ENCODE data around the gene SULT4A1. TPM values are rescaled to one million over a fixed set of nuclear protein-coding genes. Genes with fewer than 3 reads are reported as not detected.

Gene SULT4A1
- polyA plus RNA-seq, 1 of the 3 experiments (the other 2 are of a cell fraction), result 3.9 TPM

- no peak for TF ChIP-seq REST (IDR thresholded peaks at IDR 0.05; ENCODE audit: low read depth, low read length)
- no peak for TF ChIP-seq TAF1 (IDR thresholded peaks at IDR 0.05; ENCODE audit: borderline replicate concordance, low read depth, low read length)
- TF ChIP-seq TCF12 (IDR thresholded peaks at IDR 0.05), result no peak
- TF ChIP-seq, protein P1, sequence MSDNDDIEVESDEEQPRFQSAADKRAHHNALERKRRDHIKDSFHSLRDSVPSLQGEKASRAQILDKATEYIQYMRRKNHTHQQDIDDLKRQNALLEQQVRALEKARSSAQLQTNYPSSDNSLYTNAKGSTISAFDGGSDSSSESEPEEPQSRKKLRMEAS (IDR thresholded peaks at IDR 0.05; ENCODE audit: low read depth), result no peak
- no peak for TF ChIP-seq USF1 (IDR thresholded peaks at IDR 0.05; ENCODE audit: borderline replicate concordance, low read depth)
- TF ChIP-seq RFX5 (IDR thresholded peaks at IDR 0.05; ENCODE audit: low read length), result no peak
- TF ChIP-seq IRF3 (IDR thresholded peaks at IDR 0.05; ENCODE audit: low read depth, low read length), result no peak
- TF ChIP-seq JUND (IDR thresholded peaks at IDR 0.05), result no peak
These were observed 59.3 kb downstream of the SULT4A1 start (continued) for GRCh38 chr22:43802897-43803495.

GRCh38 chr22:43800970-43801369, 61.3 kb downstream of the SULT4A1 start:
- Histone ChIP-seq H3K4me3 (ENCODE audit: low read depth in 2 of 2, low read length in 1 of 2) (no peak overlapping the region), H3K9me3 (no peaks in the 10 kb centered on the region), H3K36me3 (replicated peaks in 1 of 2; ENCODE audit: control insufficient read depth in 1 of 2, insufficient read depth in 2 of 2, low read length in 1 of 2) (no peaks in the 10 kb centered on the region), H3F3A (replicated peaks; ENCODE audit: insufficient read depth) (no peaks in the 10 kb centered on the region), H2AFZ (ENCODE audit: low read depth) (no peak overlapping the region), H4K20me1 (ENCODE audit: insufficient read depth) (no peaks in the 10 kb centered on the region), H3K27me3 (ENCODE audit: insufficient read depth) (no peaks in the 10 kb centered on the region), H3K4me2 (no peak overlapping the region), H3K27ac (ENCODE audit: low read depth in 2 of 2, low read length in 1 of 2) (no peak overlapping the region), H3K4me1 (ENCODE audit: control insufficient read depth in 1 of 2, insufficient read depth in 2 of 2, low read depth in 1 of 2, low read length in 1 of 2) (no peaks in the 10 kb centered on the region), H3K9me2 (no peaks in the 10 kb centered on the region), H3K9ac (no peak overlapping the region), H3K79me2 (ENCODE audit: insufficient read depth) (no peaks in the 10 kb centered on the region)
- no peak for DNase-seq
- POLR2A ChIA-PET, result no interaction called here
- TF ChIP-seq FOXJ3 (CRISPR knock-in tag; IDR thresholded peaks at IDR 0.05), result no peak
- 100% methylated on average over 1 of the region's 1 CpG for WGBS (ENCODE audit: low lambda C conversion rate)
- CTCF ChIA-PET, result no interaction called here

GRCh38 chr22:43798492-43798891, 63.8 kb downstream of the SULT4A1 start:
- Histone ChIP-seq H3K36me3 (replicated peaks in 1 of 2; ENCODE audit: control insufficient read depth in 1 of 2, insufficient read depth in 2 of 2, low read length in 1 of 2) (no peaks in the 10 kb centered on the region), H3K4me1 (ENCODE audit: control insufficient read depth in 1 of 2, insufficient read depth in 2 of 2, low read depth in 1 of 2, low read length in 1 of 2) (no peaks in the 10 kb centered on the region; a peak in 1 of 4 replicates), H3K4me3 (ENCODE audit: low read depth in 2 of 2, low read length in 1 of 2) (no peak overlapping the region), H3K9me3 (no peaks in the 10 kb centered on the region), H4K20me1 (ENCODE audit: insufficient read depth) (no peaks in the 10 kb centered on the region), H3K9me2 (no peaks in the 10 kb centered on the region), H2AFZ (ENCODE audit: low read depth) (no peak overlapping the region), H3K9ac (no peak overlapping the region), H3K4me2 (no peak overlapping the region), H3K79me2 (ENCODE audit: insufficient read depth) (no peaks in the 10 kb centered on the region), H3K27me3 (ENCODE audit: insufficient read depth) (no peaks in the 10 kb centered on the region), H3K27ac (ENCODE audit: low read depth in 2 of 2, low read length in 1 of 2) (no peak overlapping the region), H3F3A (replicated peaks; ENCODE audit: insufficient read depth) (no peaks in the 10 kb centered on the region)
- no peak for DNase-seq
- ChIA-PET CTCF (no interaction called here), POLR2A (no interaction called here)
- WGBS (ENCODE audit: low lambda C conversion rate), result no CpG with 5 or more reads among the region's 5 CpGs
- TF ChIP-seq YY1 (IDR thresholded peaks at IDR 0.05; ENCODE audit: low read depth) (no peak), PBX3 (IDR thresholded peaks at IDR 0.05) (no peak), JUND (IDR thresholded peaks at IDR 0.05) (no peak), EZH2phosphoT487 (IDR thresholded peaks at IDR 0.05; ENCODE audit: borderline replicate concordance, low read depth) (no peak), RAD21 (IDR thresholded peaks at IDR 0.05; ENCODE audit: low read length) (no peak), RXRA (IDR thresholded peaks at IDR 0.05; ENCODE audit: borderline replicate concordance, low read depth) (no peak), EP300 (IDR thresholded peaks at IDR 0.05; ENCODE audit: borderline replicate concordance in 1 of 2, low read depth in 1 of 2, low read length in 1 of 2) (no peak), RFX5 (IDR thresholded peaks at IDR 0.05; ENCODE audit: low read length) (no peak), IRF3 (IDR thresholded peaks at IDR 0.05; ENCODE audit: low read depth, low read length) (no peak)
- TF ChIP-seq, protein P2, sequence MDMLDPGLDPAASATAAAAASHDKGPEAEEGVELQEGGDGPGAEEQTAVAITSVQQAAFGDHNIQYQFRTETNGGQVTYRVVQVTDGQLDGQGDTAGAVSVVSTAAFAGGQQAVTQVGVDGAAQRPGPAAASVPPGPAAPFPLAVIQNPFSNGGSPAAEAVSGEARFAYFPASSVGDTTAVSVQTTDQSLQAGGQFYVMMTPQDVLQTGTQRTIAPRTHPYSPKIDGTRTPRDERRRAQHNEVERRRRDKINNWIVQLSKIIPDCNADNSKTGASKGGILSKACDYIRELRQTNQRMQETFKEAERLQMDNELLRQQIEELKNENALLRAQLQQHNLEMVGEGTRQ (IDR thresholded peaks at IDR 0.05; ENCODE audit: borderline replicate concordance, low read depth, low read length), result no peak

All from SK-N-SH (cell line).